ENCODE data around the gene SRP54. TPM values are rescaled to one million over a fixed set of nuclear protein-coding genes. Genes with fewer than 3 reads are reported as not detected.
"Not testable (repeated sequence)": the region's sequence is repeated elsewhere in the genome, so short reads cannot be mapped to it uniquely, and the experiment has no call there.

The SRP54 gene
- total RNA-seq, 1 donor from 2014 or later, result 38.3 TPM

DNA sequence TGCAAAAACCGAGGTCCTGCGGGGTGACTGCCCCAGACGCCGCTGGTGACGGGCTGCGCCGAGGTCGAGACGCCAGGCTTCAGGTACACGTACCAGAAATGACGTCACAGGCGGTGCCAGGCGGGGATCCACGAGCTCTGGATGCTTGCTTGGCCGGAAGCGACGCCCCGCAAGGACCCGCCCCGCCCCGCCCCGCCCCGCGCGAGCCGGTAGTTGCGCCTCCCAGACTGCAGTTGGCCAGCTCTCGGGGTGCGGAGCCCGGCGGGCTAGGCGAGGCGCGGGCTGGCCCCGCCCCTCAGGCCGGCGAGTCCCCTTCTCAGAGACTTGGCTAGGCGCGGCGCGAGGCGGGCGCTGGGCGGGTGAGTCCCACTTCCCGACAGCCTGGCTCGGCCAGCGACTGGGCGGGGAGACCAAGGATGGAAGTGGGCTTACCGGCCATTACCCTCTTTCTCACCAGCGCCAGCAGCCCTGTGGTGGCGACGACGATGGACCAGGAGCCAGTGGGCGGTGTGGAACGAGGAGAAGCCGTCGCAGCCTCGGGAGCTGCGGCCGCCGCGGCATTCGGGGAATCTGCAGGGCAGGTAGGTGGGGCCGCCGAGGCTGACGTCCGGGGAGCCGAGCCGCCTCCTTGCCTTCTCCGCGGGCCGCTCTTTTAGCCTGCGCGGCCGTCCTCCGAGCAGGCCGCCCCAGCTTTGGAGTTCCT, 63.4 kb downstream of the SRP54 start, which contains the start of gene FAM177A1:
Gene FAM177A1 (plus strand): TSS at position 225 of the 703 bp plus-strand sequence. CDS start 192 bp downstream, at position 417.
- peak; percentile 100 for DNase-seq (ENCODE audit: low spot score)

DNA sequence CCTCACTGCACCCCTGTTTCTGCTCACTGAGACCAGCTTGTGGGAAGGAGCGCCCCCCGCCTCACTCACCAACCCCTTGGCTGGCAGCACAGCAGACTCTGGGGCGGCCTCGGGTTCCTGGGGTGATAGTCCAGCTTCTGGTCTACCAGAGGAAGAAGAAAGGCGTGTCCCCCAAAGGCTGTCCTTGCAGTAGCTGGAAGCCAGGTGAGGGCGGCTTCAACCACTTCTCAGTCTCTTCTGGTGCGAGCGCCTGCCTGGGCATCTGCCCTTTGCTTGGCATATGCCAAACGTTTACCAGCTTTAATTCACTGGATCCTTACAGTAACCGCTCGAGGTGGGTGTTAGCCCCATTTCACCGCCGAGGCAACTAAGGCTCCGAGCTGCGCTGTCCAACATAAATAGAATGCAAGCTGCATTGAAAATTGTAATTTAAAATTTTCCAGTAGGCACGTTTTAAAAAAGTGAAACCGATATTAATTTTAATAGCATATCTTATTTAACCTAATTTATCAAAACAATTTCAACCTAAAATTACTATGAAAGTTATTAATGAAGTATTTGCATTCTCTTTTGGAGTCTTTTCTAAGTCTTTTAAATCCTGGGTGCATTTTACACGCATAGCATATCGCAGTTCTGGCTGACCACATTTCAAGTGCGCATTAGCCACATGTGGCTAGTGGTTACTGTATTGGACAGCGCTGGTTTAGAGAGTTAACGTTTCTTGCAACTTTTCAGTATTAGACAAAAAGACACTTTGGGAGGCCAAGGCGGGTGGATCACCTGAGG, 64.2 kb downstream of the SRP54 start:
- no peak for DNase-seq (ENCODE audit: low spot score)

DNA sequence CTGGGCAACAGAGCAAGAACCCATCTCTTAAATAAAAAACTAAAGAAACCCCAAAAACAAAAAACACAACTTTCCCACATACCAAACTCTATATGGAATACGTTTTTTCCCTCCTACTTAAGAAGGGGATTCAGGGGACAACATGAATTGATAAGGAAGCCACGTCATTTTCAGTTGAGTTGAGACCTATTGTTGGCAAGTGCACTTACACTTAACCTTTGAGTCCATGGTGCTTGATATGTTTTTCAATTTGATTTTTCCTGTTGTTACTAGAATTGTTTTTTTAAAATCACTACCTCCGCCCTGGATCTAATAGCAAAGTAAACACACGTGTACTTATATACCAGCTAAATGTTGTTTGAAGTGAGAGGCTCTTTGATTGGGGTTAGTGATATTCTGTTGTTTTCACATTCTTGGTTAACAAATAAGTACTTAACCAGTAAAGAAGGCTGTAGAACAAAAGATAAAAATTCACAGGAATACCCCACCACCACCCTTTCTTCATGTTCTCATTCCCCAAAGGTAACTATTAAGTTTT, 65.3 kb downstream of the SRP54 start:
- DNase-seq (ENCODE audit: low spot score), result no peak

DNA sequence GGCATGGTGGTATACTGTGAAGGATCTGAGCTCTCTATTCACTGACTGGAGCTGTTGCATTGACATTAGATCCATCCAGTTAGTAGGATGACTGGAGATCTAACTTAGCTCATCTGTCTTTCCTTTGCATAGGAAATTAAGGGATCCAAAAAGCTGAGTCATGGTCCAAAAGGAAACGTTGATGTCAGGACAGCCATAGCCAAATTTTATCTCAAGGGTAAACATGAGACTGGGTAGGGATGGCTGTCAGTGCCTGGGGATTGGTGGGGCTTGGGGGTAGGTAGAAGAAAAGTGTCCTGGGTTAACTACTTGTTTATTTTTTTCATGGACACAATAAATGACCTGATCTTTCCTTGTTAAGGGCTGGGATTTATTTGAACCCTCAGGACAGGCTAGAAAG, 67.9 kb downstream of the SRP54 start:
- DNase-seq (ENCODE audit: low spot score), result no peak

DNA sequence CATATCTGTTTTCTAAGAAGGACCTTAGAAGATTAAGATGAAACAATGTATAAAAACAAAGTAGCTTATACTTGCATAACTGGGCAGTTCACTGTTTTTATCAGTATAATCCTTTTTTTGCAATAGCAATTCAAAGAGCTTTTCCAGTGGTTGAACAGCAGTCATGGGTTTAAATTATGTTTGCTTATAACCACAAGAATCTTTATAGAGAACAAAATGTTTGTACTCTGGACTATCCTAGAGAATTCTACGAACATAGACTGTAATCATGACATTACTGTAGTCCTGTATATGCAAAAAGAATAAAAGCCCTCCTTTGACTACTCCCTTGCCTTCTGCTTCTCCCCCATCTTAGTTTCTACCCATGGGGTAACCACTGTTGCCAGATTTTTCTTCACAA, 69.0 kb downstream of the SRP54 start:
- DNase-seq (ENCODE audit: low spot score), result no peak

DNA sequence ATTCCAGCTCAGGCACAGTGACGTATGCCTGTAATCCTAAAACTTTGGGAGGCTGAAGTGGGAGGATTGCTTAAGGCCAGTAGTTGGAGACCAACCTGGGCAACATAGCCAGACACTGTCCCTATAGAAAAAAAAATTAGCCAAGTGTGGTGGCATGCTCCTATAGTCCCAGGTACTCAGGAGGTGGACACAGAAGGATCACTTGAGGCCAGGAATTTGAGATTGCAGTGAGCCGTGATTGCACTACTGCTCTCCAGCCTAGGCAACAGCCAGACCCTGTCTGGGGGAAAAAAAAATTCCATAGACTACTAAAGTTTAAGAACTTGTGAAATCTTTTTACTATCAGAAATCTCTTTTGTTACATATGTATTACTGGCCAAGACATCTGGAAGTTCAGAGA, 69.8 kb downstream of the SRP54 start:
- DNase-seq (ENCODE audit: low spot score), result no peak

DNA sequence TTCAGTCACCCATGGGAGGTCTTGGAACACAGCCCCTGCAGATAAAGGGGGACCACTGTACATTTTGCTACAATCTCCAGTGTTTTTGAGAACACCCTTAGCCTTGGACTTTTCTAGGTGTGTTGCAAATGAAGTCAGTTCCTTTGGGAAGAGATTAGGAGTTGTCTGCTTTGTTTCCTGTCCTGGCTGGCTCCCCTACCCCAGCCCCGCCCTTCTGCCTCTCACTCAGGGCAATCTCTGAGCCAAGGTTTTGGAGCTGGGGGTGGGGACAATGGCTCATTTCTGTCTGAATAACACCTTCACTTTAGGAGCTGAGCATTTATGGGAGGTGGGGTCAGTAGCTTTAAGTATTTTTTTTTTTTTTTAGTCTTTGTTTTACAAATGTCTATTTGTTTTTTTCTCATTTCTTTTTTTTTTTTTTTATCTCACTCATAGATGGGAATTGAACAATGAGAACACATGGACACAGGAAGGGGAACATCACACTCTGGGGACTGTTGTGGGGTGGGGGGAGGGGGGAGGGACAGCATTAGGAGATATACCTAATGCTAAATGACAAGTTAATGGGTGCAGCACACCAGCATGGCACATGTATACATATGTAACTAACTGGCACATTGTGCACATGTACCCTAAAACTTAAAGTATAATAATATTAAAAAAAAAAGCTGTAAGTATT, 78.5 kb downstream of the SRP54 start:
- not testable (repeated sequence) for DNase-seq (ENCODE audit: low spot score)

DNA sequence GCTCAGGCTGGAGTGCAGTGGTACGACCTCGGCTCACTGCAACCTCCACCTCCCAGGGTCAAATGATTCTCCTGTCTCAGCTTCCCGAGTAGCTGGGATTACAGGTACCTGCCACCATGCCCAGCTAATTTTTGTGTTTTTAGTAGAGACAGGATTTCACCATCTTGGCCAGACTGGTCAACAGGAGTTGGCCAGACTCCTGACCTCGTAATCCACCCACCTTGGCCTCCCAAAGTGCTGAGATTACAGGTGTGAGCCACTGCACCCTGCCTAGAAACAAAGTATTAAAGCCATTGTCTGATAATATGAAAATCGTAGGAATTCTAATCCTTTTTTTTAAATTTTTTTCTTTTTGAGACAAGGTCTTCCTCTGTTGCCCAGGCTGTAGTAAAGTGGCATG, 82.9 kb downstream of the SRP54 start:
- not testable (repeated sequence) for DNase-seq (ENCODE audit: low spot score)

DNA sequence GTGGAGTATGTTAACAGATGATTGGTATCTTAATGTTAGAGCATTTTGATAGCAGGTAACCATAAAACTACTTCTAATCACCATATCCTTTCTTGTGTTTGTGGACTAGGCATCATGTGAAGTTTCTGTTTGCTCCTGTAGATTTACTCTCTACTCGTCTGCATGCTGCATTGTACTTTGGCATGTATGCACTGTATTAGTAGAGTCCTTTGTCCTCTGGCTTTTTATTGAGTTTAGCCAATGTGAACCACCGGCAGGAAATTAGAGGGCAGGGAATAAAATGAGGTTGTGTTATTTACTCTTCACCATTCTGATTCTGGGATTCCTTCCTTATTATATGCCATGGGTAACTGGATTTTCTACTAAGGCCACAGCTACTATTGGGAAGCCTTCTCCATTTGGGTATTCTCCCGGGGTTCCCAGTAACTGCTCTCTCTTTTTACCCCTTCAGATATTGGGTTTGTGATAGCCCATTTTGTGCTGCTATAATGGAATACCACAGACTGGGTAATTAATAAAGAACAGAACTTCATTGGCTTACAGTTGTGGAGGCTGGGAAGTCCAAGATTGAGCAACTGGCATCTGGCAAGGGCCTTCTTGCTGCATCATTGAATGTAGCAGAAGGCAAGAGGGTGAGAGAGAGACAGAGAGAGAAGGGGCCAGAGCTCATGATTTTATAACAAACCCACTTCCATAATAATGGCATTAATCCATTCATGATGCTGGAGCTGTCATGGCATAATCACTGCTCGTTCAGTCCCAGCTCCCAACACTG, 85.6 kb downstream of the SRP54 start:
- no peak for DNase-seq (ENCODE audit: low spot score)

DNA sequence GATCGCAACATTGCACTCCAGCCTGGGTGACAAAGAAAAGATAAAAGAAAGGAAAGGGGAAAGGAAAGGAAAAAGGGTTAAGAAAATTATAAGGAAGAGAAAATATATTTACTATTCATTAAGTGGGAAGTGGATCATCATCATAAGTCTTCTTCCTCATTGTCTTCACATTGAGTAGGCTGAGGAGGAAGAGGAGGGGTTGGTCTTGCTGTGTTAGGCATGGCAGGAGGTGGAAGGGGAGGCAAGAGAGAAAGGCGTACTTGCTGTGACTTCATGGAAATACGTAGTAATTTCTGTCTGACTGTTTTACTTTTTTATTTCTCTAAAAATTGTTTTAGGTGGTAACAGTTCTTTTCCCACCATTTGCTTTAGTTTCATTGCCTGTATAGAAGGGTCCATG, 89.4 kb downstream of the SRP54 start:
- no peak for DNase-seq (ENCODE audit: low spot score)

DNA sequence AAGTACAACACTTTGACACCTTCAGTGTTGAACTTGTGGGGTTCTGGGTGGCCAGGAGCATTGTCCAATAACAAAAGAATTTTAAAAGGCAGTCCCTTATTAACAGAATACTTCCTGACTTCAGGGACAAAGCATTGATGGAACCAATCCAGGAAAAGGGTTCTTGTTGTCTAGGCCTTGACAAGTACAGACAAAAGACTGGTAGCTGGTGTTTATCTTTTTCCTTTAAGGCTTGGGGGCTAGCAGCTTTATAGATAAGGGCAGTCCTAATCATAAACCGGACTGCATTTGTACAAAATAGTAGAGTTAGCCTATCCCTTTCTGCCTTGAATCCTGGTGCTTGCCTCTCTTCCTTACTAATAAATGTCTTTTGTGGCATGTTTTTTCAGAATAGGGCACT, 90.7 kb downstream of the SRP54 start:
- no peak for DNase-seq (ENCODE audit: low spot score)

DNA sequence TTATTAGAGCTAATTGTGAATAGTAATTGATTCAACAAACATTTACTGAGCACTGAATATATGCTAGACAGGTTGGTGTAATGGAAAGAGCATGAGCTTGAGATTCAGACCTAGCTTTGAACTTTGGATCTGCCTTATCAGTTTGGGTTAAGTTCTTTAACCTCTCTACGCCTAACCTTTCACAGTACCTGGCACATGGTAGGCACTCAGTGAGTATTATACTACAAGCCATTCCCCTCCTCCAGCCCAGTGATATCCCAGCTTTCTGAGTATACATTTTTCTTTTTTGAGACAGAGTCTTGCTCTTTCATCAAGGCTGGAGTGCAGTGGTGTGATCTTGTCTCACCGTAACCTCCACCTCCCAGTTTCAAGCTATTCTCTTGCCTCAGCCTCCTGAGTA, 95.3 kb downstream of the SRP54 start:
- DNase-seq (ENCODE audit: low spot score), result no peak

Other genes starting within 250 kb of the SRP54 start
- gene BAZ1A, start 107.6 kb upstream of the SRP54 start, total RNA-seq, result 35.6 TPM
- 58.4 TPM for gene FAM177A1, start 63.3 kb downstream of the SRP54 start, total RNA-seq
- gene PPP2R3C, start 139.0 kb downstream of the SRP54 start, total RNA-seq, result 30.0 TPM
- 21.3 TPM for gene PRORP, start 139.6 kb downstream of the SRP54 start, total RNA-seq

All from mesenteric fat pad (tissue), 1 donor.